Measurements from ENCODE around the gene GSK3B.

GSK3B gene

DNA sequence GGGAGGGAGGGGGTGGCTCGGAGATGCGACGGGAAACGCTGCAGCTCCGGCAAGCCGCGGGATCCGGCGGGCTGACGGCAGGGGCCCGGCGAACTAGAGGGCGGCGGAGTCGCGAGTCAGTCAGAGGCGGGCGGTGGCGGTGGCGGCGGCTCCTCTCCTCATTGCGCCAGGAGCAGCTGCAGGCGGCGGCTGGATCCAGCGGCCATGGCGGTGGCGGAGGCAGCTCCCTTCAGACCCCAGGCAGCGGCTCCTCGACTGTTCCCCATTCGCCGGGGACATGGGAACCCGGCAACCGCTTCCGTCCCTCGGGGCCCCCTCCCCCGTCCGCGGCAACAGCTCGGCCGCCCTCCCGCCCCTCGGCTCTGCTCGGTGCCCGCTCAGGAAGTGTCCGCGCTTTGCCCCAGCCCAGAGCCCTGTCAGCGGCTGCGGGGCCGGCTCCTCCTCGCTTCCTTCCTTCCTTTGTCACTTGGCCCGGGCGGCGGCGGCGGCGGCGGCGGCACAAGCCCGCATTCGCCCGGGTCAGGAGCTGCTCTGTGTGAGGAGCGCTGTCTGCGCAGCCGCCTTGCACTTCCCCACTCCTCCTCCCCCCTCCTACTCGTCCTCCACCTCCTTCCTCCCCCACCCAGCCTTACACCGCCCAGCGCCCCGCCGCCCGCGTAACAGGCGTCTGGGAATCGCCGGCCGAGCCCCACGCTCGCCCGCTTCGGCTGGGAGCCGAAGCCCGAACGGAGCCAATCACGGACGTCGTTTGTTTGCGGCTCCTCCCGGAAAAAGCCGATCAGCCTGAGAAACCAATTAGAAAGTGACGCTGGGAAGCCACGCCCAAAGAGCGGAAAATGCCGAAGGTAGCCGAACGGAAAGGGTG is at the start of gene GSK3B:
Gene GSK3B (minus strand): TSS at position 537 of the 865 bp plus-strand sequence. CDS start 1,013 bp downstream, outside the sequence.
- DNase-seq = peak; percentile 97

DNA sequence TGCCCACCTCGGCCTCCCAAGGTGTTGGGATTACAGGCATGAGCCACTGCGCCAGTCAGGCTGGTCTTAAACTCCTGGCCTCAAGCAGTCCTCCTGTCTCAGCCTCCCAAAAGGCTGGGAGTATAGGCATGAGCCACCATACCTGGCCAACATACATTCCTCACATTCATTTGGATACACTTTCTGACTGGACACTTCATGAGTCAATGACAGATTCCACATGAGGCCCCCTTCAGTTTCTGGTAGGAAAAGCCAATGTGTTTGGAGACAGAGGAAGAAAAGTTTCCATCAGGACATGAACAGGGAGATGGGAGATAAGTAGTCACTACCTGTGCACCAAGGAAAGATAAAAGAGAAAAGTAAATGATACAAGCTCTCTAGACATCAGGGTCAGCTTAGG is 49.4 kb upstream of the GSK3B start:
- DNase-seq = no peak

DNA sequence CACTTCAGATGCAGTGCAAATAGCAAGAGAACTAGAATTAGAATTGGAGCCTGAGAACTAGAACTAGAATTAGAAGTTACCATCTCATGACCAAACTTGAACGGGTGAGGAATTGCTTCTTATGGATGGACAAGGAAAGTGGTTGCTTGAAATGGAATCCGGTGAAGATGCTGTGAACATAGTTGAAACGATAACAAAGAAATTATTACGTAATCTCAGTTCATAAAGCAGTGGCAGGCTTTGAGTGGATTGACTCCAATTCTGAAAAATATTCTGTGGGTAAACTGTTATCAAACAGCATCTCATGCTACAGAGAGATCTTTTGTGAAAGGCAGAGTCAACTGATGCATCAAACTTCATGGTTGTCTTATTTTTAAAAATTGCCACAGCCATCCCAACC is 48.0 kb upstream of the GSK3B start:
- no peak for DNase-seq

DNA sequence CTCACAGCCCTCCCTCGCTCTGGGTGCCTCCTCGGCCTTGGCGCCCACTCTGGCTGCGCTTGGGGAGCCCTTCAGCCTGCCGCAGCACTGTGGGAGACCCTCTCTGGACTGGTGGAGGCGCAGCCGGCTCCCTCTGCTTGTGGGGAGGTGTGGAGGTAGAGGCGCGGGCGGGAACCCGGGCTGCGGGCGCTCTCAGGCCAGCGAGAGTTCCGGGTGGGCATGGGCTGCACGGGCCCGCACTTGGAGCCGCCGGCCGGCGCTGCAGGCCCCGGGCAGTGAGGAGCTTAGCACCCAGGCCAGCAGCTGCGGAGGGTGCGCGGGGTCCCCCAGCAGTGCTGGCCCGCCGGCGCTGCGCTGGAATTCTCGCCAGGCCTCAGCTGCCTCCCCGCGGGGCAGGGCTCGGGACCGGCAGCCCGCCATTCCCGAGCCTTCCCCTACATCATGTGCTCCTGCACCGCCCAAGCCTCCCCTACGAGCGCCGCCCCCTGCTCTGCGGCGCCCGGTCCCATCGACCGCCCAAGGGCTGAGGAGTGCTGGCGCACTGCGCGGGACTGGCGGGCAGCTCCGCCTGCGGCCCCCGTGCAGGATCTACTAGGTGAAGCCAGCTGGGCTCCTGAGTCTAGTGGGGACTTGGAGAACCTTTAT is 46.0 kb upstream of the GSK3B start:
- DNase-seq = no peak

DNA sequence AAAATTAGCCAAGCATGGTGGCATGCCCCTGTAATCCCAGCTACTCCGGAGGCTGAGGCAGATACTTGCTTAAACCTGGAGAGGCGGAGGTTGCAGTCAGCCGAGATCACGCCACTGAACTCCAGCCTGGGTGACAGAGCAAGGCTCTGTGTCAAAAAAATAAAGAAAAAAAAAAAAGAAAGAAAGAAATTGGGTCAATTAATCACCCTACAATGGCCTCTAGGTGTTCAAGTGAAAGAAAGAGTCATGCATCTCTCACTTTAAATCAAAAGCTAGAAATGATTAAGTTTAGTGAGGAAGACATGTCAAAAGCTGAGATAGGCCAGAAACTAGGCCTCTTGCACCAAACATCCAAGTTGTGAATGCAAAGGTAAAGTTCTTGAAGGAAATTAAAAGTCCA is 44.9 kb upstream of the GSK3B start:
- DNase-seq = no peak

DNA sequence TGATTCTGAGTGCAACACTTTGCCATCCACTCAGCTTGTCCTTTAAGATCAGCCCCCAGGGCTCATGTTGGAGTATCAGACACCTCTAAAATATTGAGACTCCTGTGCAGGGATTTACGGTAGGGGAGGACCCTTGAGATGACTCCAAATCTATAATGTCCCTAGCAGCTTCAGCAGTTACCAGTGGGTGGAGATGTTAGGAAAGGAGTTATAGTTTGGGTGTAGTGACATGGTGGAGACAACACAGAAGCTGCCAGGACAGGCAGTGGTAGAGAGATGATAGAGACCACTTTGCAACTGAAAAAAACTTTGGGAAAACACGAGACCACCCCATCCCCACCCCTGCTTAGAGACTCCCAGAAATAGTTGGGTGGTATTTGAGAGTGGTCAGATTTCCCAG is 43.3 kb upstream of the GSK3B start:
- DNase-seq = no peak

DNA sequence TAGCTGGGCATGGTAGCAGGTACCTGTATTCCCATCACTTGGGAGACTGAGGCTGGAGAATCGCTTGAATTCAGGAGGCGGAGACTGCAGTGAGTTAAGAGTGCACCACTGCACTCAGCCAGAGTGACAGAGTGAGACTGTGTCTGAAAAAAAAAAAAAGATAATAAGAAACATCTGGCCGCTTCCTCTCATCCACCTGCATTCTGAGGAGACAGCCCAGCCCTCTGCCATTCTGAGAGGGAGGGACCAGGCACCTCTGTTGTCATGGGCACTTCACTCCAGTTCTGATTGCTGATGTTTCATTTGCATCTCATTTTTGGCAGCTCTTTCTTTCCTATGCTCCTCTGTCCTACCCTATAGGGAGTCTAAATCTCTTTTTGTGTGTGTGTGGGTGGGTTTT is 36.4 kb upstream of the GSK3B start:
- no peak for DNase-seq

DNA sequence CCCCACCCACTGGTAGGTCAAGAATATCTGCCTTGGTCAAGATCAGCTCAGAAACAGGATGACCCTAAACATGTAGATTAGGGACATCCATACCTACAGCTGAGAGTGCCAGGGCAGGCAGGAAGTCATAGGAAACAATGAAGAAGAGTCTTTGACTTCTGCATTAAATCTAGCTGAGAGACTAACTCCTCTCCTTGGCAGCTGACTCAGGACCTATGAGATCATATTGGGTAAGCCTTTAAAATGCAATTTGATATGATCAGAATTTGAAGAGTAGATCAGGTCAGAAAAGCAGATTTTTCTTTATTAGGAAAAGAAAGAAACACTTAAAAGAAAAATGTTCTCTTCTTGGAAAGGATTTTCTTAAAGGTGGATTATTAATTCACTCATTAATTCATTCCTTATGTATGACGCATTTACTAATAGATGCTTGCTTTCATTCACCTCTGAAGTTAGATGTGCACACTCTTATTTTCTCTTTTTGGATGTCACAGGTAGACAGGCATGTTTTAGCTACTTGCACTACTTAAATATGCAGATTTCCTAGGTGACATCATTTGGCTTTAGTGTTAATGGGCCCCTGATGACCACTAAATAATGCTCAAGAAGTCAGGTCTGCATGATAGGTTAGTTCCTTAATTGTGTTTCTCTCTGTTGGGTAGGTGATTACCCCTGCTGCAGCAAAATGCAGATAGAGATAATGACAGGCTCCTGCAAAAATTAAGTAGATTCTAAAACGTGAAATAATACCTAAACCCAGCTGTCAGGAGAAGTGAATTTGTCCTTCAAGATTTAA is 35.7 kb upstream of the GSK3B start:
- DNase-seq = no peak

DNA sequence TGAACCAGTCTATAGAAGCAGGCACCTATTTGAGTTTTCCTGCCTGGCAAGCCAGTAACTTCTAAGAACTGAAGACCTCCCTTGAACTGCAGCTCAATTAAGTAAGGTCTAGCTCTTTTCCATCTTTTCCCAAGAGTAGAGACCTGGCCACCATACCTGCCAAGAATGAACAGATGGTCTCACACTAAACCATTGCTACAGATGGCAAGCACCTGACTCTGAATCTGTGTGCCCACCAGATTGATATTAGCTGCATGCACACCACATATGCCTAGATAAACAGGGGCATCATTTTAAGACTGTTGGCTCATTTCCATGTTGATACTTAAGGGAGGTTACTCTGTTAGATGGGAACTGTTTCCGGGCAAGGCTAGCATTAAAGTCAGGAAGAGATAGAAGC is 34.8 kb upstream of the GSK3B start:
- DNase-seq = no peak

DNA sequence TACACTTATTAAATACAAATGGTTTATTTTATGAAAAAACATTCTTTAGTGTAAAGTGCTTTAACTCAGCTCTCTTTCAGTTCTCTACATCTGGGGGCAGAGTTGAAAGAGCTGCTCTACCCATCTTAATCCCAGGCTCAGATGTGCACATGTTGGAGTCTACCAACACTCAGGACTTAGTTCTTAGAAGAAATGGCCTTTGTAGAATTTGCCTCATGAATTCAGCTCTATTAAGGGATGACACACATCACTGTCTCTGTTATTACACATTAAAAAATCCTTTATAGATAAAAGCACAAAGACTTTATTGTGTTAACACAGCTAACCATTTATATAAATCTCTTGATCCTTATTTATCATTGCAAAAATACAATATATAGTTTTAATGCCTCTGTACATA is 31.7 kb upstream of the GSK3B start:
- no peak for DNase-seq

DNA sequence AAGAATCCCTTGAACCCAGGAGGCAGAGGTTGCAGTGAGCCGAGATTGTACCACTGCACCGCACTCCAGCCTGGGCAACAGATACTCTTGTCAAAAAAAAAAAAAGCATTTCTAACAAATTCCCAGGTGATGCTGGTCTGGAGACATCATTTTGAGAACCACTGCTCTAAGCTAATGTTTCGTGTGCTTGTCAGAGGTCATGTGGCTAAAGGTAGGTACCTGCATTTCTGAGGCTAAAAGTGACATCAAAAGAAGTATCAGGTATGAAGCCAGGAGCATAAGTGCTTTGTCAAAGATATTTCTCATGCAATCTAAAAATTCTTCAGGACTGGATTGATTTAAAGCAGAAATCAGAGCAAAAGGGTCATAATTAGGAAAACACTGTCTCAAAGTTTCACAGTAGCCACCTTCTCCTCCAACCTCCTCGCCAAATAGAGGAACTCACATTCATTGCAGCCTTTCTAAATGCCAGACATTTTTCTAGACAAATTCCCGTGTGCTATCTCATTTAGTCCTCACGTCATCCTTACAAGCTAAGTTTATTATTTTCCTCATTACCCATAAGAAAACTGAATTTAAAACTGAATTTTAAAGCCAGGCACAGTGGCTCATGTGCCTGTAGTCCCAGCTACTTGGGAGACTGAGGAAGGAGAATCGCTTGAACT is 25.7 kb upstream of the GSK3B start:
- DNase-seq = no peak

DNA sequence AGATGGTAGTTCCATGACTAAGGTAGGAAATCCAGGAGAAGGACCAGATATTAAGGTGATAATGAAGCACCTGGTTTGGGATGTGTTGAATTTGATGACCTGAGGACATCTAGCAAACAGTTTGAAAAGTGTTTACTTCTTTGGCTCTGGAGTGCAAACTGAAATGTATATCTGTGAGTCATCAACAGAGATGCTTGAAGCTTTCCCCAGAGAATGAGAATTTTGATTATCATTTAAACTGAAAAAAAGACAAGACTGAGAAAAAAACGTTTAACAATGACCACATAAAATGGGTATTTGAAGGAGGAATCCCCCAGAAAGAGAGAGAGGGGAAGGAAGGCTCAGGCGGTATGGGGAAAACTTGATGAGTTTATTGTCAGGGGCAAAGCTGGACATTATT is 20.7 kb upstream of the GSK3B start:
- DNase-seq = no peak

DNA sequence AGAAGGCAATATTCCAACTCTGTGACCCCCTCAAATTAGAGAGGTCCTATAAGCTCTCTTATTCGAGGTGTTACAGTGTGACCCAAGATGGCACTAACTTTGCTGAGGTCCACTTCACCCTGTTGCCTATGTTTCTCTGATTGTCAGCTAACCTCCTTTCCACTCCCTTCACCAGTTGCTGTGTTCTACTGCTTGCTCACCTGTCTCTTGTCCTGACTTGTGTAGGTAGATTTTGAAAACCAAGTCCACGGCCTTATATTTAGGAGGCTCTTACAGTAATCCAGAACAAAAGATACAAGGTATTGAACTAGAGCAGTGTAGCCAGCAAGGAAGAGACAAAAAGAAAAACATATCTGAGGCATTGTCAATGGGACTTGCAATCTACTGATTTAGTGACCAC is 20.1 kb upstream of the GSK3B start:
- no peak for DNase-seq

DNA sequence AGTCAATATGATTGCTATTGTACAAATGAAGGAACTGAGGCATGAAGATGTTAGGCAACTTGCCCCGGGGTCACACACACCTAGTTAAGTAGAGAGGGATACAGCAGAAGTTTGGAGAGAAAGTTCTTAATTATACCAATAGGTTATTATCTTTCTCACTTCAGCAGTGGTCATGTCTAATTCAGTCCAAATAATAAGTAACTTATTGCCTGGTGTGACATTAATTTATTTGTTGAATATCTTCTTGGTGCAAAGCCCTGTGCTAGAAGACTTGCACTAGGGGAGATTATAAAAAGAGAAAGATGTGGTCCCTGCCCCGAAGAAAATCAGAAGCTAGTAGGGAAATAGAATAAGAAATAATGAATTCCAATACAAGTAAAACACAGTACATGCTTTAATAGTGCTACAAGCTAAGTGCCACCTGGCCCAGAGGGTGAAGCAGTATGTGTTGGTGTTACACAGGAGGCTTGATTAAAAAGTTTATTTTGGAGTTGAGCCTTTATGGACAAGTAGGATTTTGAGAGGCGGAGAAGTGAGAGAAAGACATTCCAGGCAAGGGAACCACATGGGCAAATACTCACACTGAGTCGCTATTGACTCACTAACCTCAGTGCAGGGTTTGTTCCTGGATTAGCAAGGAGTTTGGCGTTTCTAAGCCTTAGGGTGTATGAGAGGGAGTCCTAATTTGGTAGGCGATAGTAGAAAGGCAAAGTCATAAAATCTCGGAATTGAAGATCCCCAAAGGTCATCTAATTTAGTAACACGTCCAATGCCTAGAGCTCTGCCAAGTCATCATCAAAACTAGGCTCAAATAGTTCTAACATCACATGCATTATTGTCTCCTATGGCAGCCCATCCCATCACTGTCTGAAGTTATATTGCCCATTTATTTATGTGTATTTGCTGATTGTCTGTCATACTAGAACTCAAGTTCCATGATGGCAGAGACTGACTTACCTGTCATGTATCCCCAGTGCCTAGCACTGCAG is 19.2 kb upstream of the GSK3B start:
- no peak for DNase-seq

DNA sequence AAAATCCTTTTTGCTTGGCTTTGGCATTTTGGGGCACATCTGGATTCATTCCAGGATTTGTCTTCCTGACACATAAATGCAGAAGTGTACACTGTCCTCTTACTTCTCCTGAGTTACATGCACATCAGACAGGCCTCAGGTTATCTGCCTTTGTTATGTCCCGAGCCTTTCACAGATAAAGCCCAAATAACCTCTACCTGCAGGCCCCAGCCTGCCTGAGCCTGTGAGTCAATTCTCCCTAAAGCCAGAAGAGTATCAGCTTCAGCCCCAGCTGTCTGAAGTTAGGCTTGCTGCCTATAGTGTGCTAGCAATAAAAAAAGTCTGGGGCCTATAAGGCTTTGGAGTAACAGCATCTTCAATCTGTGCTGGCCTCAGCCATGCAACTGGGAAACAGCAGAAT is 17.7 kb upstream of the GSK3B start:
- DNase-seq = no peak

DNA sequence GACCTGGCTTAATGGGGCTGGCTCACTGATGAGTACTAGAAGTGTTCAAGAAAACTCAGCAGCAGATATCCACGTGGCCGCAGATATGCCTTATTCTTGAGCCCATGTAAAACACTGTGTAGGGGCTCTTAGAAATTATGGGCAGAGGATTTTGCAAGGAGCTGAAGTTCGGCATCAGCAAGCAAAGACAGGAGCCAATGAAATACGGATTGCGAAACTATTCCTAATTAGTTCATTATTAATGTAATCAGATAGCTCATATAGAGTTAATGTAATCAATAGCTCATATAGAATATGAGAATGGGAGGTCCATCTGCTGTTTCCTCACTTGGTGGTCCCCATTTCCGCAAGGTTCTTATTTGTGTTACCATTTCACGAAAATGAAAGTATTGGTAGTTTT is 9.0 kb upstream of the GSK3B start:
- DNase-seq = no peak

DNA sequence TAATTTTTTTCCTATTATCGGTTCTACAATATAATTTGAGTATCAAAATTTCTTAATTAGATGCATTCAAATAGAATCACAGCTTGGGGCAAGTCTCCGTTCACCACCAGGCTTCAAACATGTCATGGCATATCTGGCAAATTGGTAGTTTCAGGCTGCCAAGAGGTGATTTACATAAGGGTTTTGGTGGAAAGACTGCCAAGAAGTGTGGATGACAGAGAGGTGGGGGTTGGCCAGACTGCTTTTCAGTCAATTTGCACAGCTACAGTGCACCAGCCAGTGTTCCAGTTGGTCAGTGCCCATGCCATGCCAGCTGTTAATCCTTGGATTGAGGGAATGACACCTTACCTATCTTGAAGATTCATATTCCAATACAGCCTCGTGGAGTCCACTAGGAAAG is 8.4 kb upstream of the GSK3B start:
- DNase-seq = no peak

DNA sequence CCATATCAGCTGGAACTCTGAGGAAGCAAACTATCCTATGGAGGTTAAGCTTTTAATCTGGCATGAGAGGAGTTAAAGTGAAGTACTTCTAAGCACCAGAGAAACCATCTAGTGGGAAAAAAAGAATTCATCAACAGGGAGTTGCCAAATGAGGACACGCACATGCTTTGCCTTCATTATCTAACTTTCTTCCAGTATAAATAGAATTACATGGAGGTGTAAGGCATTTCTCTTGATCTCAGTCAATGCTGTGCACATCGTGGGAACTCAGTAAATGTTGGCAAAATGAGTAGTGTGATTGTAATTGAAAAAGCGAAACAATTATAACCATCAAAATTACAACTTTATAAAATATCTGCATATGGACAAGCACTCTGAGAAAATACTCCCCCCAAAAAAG is 8.0 kb upstream of the GSK3B start:
- DNase-seq = no peak

DNA sequence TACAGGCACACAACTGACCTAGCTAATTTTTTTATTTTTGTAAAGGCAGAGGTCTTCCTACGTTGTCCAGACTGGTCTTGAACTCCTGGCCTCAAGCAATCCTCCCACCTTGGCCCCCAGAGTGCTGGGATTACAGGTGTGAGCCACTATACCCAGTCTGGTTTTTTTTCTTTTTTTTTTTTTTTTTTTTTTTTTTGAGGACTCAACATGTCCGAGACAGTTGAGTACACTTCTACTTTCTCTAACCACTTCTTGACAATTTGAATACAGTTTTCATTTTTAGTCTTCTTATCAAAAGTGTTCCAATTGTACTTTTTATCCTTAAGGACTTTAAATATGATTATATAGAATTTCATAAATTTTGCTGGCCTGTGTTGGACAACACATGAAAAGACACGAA is 7.4 kb upstream of the GSK3B start:
- DNase-seq = no peak

DNA sequence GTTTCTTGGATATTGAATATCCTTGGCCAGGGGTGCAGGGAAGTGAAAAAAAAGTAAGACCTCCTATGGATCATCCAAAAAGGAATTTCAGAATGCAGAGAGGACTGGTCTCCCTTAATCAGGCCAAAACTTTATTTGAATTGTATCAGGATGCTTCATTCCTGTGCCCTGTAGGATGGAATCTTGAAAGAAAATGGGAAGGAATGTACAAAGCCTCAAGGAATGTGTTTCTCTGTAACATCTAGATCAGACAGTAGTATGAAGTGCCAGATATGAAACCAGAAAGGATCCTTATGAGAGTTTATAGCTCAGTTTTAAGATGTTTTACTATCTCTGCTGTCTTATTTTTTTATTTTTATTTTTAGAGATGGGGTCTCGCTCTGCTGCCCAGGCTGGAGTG is 6.5 kb upstream of the GSK3B start:
- DNase-seq = no peak

DNA sequence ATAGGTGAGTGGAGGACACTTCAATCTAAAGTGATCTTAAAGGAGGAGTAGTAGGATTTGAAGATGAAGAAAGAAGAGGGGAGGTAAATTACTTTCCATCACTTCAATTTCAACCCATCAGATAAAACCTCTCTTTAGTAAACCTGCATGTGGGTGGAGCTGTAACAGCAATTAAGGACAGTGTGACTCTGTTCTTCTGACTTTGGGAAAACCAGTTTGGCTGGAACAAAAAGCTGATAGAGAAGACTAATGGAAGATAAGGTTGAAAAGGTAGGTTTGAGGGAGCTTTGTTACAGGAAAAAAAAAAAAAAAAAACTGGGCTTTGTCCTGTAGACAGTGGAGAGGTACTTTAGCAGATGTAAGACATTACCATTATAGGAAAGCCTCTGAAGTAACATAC is 4.5 kb upstream of the GSK3B start:
- DNase-seq = no peak

DNA sequence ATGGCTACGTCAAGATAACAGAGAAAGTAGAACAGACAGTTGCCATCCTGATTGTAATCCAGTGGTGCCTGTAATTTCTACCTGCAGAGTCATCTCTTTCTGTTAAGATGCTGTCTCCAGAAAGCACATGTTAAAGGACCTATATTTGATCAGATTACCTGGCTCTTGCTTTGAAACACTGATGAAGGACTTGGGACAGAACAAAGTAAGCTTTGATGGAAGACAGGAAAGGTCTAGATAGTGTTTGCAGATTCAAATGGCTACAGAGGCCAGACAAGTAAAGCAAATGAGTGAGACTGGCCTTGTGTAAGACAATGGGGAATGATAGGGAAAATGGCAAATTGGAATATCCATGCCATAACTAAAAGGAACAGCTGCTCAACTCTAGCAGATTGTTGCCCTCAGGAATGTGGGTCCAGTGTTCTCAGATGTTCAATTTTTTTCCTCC is 1.8 kb upstream of the GSK3B start:
- DNase-seq = no peak
